Sigmoid colon (tissue), 4 donors: Measurements from ENCODE around the gene SIN3A.

ENCODE experiments used
- POLR2A ChIP-seq, 2 donors: fragments of 450-650 bp; IDR thresholded peaks; one replicate each; pipeline ENCODE4 v1.6.1; 2016; ENCODE audit warnings: antibody characterized with exemption in 2 of 2, mild to moderate bottlenecking in 2 of 2, moderate library complexity in 2 of 2
- POLR2AphosphoS5 ChIP-seq, 4 donors: sonication (generic); formaldehyde crosslinking; IDR thresholded peaks; one replicate each; pipeline ENCODE4 v1.6.1; 2017; ENCODE audit warnings: antibody characterized with exemption in 4 of 4
- TF ChIP-seq, protein P1 (sequence below), 4 experiments: fragments of 450-650 bp in 3 of 4; fragments of 200-600 bp in 1 of 4; IDR thresholded peaks; one replicate each; pipeline ENCODE4 v1.5.1; 2016 to 2019; ENCODE audit warnings: antibody characterized with exemption in 4 of 4, mild to moderate bottlenecking in 3 of 4, moderate library complexity in 2 of 4

DNA sequence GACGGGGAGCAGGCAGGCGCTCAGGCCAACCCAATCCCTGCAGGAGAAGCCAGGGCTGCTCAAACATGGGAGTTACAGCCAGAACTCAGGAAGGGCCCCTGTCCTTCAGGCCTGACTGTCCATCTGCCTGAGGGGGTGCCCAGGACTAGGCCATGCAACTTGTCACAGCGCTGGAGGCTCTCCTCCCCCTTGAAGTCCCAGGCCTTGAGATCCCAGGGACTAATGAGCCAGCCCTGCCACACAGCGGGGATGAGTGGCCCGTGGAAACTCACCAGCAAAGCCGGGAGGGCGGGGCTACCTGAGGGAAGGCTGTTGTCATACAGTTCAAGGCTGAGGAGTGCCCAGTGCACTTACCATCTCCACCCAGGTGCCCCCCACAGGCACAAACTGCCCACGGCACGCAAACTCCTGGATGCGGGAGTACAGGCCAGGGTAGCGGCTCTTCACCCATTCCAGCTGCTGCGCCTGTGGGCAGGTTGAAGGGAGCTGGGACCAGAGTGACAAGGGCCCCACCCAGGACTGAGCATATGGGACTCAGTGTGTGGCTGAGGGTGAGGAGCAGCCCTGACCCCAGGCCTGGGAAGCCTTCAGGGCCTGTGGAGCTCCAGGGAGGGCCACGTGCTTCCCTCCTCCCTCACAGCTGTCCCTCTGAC lies 89.4 kb downstream of the SIN3A start:
- TF ChIP-seq, protein P1, sequence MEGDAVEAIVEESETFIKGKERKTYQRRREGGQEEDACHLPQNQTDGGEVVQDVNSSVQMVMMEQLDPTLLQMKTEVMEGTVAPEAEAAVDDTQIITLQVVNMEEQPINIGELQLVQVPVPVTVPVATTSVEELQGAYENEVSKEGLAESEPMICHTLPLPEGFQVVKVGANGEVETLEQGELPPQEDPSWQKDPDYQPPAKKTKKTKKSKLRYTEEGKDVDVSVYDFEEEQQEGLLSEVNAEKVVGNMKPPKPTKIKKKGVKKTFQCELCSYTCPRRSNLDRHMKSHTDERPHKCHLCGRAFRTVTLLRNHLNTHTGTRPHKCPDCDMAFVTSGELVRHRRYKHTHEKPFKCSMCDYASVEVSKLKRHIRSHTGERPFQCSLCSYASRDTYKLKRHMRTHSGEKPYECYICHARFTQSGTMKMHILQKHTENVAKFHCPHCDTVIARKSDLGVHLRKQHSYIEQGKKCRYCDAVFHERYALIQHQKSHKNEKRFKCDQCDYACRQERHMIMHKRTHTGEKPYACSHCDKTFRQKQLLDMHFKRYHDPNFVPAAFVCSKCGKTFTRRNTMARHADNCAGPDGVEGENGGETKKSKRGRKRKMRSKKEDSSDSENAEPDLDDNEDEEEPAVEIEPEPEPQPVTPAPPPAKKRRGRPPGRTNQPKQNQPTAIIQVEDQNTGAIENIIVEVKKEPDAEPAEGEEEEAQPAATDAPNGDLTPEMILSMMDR (IDR thresholded peaks at IDR 0.05): no peak
- TF ChIP-seq POLR2A (IDR thresholded peaks at IDR 0.05): no peak
- TF ChIP-seq POLR2AphosphoS5 (IDR thresholded peaks at IDR 0.05): no peak
